HG03103 (cell line): ENCODE results near the gene ZNF180.
"Not testable (repeated sequence)": the region's sequence is repeated elsewhere in the genome, so short reads cannot be mapped to it uniquely, and the experiment has no call there.

Experiments used
- ATAC-seq: cut with Tn5 transposase; IDR thresholded peaks from one replicate; pipeline ENCODE4 v1.9.1; 2021; ENCODE audit warnings: low read depth; ENCODE audit not compliant: unreplicated experiment

The ZNF180 gene

GRCh38 chr19:44499962-44500949 is at the start of gene ZNF180:
ZNF180 (minus strand) TSS chr19:44500522; CDS start chr19:44497334, 3,188 bp downstream.
- ATAC-seq: peak; percentile 83

GRCh38 chr19:44549507-44549906 is 49.2 kb upstream of the ZNF180 start:
- no peak for ATAC-seq

GRCh38 chr19:44548736-44549135 is 48.4 kb upstream of the ZNF180 start:
- no peak for ATAC-seq

DNA sequence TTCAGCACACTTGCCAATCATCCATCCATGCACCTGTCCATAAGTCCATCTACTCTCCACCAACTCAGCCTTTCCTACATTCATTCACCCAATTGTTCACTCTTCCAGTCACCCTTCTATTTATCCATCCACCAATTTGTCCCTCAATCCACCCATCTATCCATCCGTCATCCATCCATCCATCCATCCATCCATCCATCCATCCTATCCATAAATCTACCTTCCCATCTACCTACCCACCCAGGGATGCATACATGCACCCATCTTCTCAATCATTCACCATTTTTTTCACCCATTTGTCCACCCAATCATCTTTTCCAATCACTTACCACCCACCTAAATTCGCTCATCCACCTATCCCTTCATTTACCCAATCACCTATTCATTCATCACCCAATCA is 43.7 kb upstream of the ZNF180 start:
- ATAC-seq: no peak

DNA sequence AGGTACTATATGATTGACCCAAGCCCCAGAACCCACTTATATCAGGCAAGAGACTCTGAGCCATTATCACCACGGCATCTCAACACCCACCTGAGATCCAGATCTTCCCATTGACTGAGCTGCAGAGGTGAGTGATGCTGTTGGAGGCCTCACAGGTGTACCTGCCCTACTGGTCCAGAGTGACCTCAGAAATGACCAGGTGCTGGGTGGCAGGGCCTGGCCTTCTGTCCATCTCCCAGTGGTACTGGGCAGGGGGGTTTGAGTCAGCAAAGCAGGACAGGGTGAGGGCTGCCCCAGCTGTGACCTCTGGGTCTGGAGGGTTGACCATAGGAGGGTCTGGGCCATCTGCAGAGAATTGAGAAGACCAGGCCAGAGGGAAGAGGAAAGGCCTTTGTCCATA is 42.3 kb upstream of the ZNF180 start:
- ATAC-seq: no peak

- no peak for ATAC-seq
These were observed 40.4 kb upstream of the ZNF180 start for GRCh38 chr19:44540736-44541135.

DNA sequence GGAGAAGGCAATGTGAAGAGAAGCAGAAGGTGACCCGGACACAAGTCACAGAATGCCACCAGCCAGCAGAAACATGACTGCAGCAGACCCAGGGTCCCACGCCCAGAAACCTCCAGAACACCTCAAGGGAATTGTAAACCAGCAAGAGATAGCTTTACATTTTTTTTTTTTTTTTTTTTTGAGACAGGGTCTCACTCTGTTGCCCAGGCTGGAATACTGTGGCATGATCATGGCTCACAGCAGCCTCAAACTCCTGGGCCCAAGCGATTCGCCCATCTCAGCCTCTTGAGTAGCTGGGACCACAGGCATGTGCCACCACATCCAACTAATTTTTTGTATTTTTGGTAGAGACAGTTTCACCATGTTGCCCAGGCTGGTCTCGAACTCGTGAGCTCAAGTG is 39.7 kb upstream of the ZNF180 start:
- no peak for ATAC-seq

DNA sequence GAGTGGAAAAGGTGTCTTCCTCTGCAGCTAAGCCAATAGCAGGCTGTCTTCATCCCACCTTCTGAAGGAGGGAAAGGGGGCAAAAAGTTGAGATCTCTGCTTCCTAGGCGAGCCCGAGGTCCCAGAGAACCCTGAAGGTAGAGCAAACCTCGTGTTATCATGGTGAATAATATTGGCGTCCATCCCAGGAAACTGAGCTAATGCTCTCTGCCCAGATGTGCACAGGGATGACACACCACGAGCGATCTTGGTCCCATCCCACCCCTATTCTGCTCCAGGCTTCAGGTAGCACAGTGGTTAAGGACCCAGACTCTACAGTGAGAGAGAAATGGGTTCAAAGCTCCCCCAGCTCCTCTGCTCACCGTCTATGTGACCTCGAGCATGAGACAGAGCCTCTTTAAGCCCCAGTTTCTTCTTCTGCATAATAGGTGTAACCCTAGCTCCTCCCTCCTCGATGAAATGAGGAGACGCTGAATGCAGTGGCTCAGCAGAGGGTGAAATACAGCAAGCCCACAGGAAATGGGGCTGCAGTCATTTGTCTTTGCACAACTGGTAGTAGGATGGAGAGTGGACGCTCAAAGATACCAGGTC is 39.0 kb upstream of the ZNF180 start:
- ATAC-seq: no peak

GRCh38 chr19:44535361-44535760 is 35.0 kb upstream of the ZNF180 start:
- ATAC-seq: not testable (repeated sequence)

GRCh38 chr19:44532819-44533218 is 32.5 kb upstream of the ZNF180 start:
- ATAC-seq: no peak

- no peak for ATAC-seq
These were observed 30.5 kb upstream of the ZNF180 start for GRCh38 chr19:44530777-44531176.

GRCh38 chr19:44529536-44529935 is 29.2 kb upstream of the ZNF180 start, which contains the start of gene CEACAM20:
CEACAM20 (minus strand) TSS chr19:44529675; CDS start chr19:44529509, 166 bp downstream.
- ATAC-seq: no peak

GRCh38 chr19:44527554-44527953 is 27.2 kb upstream of the ZNF180 start:
- no peak for ATAC-seq

DNA sequence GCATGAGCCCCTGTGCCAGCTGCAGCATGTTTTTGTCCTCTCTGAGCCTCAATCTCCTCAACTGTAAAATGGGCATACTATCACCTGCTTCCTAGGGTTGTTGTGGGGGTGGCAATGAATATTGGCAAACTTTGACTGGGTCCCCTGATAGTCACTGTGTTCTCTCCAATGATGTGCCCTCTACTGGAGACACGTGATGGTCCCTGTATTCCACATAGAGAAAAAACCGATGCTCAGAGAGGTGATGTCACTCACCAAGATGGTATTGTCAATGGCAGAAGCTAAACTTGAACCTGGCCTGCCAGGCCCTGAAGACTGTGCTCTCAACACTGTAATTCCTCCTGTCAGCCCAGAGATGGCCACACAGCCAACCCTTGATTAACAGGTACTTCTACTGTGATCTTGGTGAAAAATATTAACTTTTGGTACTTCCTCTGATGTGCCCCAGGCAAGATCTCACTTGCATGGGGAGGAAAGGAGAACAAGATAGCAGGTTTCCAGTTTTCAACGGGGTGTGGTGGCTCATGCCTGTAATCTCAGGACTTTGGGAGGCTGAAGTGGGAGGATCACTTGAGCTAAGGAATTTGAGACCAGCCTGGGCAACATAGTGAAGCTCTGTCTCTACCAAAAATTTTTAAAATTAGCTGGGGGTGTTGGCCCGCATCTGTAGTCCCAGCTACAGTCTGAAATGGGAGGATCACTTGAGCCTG is 25.6 kb upstream of the ZNF180 start:
- ATAC-seq: no peak

DNA sequence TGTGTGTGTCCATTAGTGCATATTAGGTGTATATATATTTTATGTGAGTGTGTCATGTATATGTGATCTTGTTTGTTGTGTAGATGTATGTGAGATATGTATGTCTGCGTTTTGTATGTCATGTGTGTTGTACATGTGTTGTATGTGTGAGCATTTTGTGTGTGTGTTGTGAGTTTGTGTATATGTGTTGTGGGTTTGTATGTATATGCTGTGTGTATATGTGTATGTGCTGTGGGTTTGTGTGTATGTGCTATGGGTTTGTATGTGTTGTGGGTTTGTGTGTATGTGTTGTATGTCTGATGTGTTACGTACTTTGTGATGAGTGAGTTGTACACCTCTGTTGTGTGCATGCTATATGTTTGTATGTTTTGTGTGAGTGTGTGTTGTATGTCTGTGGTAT is 21.0 kb upstream of the ZNF180 start:
- ATAC-seq: no peak

GRCh38 chr19:44517146-44517545 is 16.8 kb upstream of the ZNF180 start:
- ATAC-seq: no peak

- ATAC-seq: no peak
These were observed 15.6 kb upstream of the ZNF180 start for GRCh38 chr19:44515907-44516306.

GRCh38 chr19:44515031-44515430 is 14.7 kb upstream of the ZNF180 start:
- no peak for ATAC-seq

DNA sequence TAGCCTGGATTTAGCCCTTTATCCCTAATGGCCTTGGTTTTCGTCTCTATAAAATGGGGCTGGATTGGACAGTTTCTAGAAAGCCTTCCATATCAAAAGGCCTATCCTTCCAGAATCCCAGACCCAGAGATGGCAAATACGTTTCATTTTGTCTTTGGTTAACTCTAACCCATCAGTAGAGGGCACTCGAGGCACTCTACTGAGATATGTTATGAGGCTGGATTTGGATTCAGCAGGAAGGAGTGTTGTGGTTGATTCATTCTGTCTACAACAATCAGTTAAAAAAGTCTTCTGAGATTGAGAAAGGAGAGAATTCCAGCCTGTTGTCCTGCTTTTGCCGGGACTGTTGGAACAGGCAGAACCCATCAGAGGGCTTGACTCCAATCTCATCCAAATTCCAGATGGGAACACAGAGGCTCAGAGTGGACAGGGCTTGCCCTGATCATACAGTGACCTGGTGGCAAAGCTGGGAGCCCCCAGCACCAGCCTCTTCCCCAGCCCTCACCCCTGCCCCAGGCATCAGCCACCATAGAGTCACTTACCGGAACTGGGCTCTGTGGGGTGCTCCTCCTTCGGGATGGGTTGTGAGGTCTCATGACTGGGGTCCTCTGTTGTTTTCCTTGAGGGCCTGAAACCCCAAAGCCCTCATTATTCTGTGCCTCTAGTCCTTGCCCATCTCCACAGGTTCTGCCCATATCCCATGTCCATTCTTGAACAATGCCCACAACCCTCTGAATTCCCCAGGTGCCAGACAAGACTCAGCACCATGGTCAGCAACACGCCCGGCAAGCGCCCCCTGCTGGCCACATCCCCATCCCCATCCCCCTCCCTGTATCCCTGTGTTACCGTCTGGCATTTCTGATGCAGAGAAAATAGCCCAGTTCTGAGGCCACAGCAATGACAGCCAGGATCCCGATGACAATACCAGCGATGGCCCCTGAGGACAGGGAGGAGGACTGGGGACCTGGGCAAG is 12.3 kb upstream of the ZNF180 start:
- ATAC-seq: no peak

GRCh38 chr19:44509478-44509877 is 9.2 kb upstream of the ZNF180 start:
- no peak for ATAC-seq
